ENCODE results near the gene RAI14. TPM values are rescaled to one million over a fixed set of nuclear protein-coding genes. Genes with fewer than 3 reads are reported as not detected.
A peak's percentile ranks its signal among the peaks of the same experiment; 100 is the strongest.
"Not testable (repeated sequence)": the region's sequence is repeated elsewhere in the genome, so short reads cannot be mapped to it uniquely, and the experiment has no call there.

RAI14 gene
- total RNA-seq, 1 experiment from 2014 or later: 133 TPM

DNA sequence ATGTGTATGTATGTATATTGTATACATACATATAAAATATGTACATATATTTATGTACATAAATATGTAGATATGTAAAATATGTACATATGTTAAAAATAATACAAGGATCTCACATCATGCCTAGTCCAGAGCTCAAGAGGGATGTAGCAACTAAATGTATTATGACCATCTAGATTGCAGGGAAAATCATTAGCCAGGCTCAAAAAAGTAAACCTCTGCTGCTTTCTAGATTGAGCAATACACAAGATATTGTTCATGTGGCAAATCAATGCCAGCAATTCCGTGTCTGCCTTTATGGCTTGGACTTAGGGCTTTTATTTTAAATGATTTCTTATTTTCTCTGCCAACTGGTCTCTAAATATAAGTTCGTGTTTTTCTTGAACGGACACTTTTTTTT, 65.2 kb downstream of the RAI14 start:
- CTCF ChIA-PET: interaction anchor here (0.5 kb wide), 1 partner anchor 15 kb away, joined by 4 read pairs; no protein-coding TSS in a partner anchor
- H3F3A ChIP-seq (ENCODE audit: insufficient read depth, low read depth): peaks cover 57% of the 10 kb centered on the region
- POLR2A ChIA-PET (ENCODE audit: unreplicated experiment): interaction anchor here (0.6 kb wide), 1 partner anchor 116 kb away, joined by 3 read pairs; no protein-coding TSS in a partner anchor

DNA sequence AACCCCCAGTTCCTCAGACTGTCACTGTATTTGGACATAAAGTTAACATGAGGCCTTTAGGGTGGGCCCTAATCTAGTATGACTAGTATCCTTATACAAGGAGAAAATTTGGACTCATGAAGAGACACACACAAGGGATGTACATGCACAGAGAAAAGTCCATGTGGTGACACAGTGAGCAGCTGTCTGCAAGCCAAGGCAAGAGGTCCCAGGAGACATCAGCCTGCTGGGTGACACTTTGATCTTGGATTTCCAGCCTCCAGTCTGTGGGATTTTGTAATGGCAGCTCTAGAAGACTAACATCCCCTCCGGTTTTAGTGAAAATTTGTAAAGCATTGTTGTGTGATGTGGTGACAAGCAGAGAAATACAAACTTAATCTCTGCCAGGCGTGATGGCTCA, 66.1 kb downstream of the RAI14 start:
- CTCF ChIA-PET: interaction anchor here (0.6 kb wide), 1 partner anchor 200 kb away, joined by 14 read pairs; no protein-coding TSS in a partner anchor
- BruUV-seq (replicated peaks): no TSS peak
- intact Hi-C loops (cut with micrococcal nuclease; ENCODE audit: unreplicated experiment): no loop called here
- POLR2A ChIA-PET (ENCODE audit: unreplicated experiment): no interaction called here
- H3K9me2 ChIP-seq (ENCODE audit: insufficient read depth): no peaks in the 10 kb centered on the region
- no peak overlapping the region for H2AFZ ChIP-seq
- H3K4me1 ChIP-seq (replicated peaks; ENCODE audit: insufficient read depth): peaks cover 27% of the 10 kb centered on the region
- no peaks in the 10 kb centered on the region for H4K20me1 ChIP-seq (ENCODE audit: insufficient read depth)
- TF ChIP-seq, protein P1, sequence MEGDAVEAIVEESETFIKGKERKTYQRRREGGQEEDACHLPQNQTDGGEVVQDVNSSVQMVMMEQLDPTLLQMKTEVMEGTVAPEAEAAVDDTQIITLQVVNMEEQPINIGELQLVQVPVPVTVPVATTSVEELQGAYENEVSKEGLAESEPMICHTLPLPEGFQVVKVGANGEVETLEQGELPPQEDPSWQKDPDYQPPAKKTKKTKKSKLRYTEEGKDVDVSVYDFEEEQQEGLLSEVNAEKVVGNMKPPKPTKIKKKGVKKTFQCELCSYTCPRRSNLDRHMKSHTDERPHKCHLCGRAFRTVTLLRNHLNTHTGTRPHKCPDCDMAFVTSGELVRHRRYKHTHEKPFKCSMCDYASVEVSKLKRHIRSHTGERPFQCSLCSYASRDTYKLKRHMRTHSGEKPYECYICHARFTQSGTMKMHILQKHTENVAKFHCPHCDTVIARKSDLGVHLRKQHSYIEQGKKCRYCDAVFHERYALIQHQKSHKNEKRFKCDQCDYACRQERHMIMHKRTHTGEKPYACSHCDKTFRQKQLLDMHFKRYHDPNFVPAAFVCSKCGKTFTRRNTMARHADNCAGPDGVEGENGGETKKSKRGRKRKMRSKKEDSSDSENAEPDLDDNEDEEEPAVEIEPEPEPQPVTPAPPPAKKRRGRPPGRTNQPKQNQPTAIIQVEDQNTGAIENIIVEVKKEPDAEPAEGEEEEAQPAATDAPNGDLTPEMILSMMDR (conservative IDR thresholded peaks at IDR 0.05): no peak
- TF ChIP-seq EZH2 (IDR thresholded peaks at IDR 0.05; ENCODE audit: low read depth): no peak
- H3K79me2 ChIP-seq (ENCODE audit: low read depth): peaks cover 89% of the 10 kb centered on the region
- no peak overlapping the region for H3K4me3 ChIP-seq
- peaks cover 10% of the 10 kb centered on the region; the same call in 1 of the 2 replicates for H3K9me3 ChIP-seq (ENCODE audit: insufficient read depth, low read depth)
- H3K4me2 ChIP-seq: no peak overlapping the region
- H3K27me3 ChIP-seq (ENCODE audit: insufficient read depth, low read depth): no peaks in the 10 kb centered on the region
- no peak for DNase-seq
- H3K36me3 ChIP-seq (ENCODE audit: low read depth): peaks cover 64% of the 10 kb centered on the region
- H3K27ac ChIP-seq: no peak overlapping the region
- H3F3A ChIP-seq (ENCODE audit: insufficient read depth, low read depth): peaks cover 54% of the 10 kb centered on the region

More for the DNA sequence above, 65.2 kb downstream of the RAI14 start:
- peaks cover 35% of the 10 kb centered on the region for H3K4me1 ChIP-seq (replicated peaks; ENCODE audit: insufficient read depth)
- H3K79me2 ChIP-seq (ENCODE audit: low read depth): peaks cover 88% of the 10 kb centered on the region
- no peaks in the 10 kb centered on the region for H3K27me3 ChIP-seq (ENCODE audit: insufficient read depth, low read depth)
- H3K4me2 ChIP-seq: no peak overlapping the region
- H3K9me3 ChIP-seq (ENCODE audit: insufficient read depth, low read depth): peaks cover 2% of the 10 kb centered on the region; the same call in 1 of the 2 replicates
- no peak for TF ChIP-seq EZH2 (IDR thresholded peaks at IDR 0.05; ENCODE audit: low read depth)
- TF ChIP-seq, protein P1 (conservative IDR thresholded peaks at IDR 0.05): no peak
- H2AFZ ChIP-seq: no peak overlapping the region
- H3K36me3 ChIP-seq (ENCODE audit: low read depth): peaks cover 58% of the 10 kb centered on the region
- no peak overlapping the region for H3K27ac ChIP-seq
- no peaks in the 10 kb centered on the region for H3K9me2 ChIP-seq (ENCODE audit: insufficient read depth)
- no peak overlapping the region for H3K4me3 ChIP-seq
- BruUV-seq (replicated peaks): no TSS peak
- H4K20me1 ChIP-seq (ENCODE audit: insufficient read depth): no peaks in the 10 kb centered on the region
- intact Hi-C loops (cut with micrococcal nuclease; ENCODE audit: unreplicated experiment): no loop called here
- DNase-seq: no peak

DNA sequence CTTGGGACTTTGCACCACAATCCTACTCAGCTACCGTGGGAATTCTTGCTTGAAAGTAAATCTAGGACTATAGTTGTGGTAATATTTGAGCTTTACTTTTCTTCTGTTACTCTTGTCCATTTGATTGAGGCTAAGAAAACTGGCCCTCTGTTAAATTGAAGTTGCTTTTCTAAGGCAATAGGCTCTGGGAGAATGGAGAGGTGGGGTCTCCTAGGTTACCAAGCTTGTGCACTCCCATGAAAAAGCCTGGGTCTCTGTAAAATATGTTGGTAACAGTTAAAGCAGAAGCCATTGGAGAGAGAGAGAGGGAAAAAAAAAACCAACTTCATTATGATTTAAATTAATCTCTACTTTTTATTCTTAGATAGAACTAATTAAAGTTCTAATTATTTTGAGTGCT, 68.6 kb downstream of the RAI14 start:
- CTCF ChIA-PET: no interaction called here
- no TSS peak for BruUV-seq (replicated peaks)
- Histone ChIP-seq H3F3A (ENCODE audit: insufficient read depth, low read depth) (peaks cover 35% of the 10 kb centered on the region), H3K36me3 (ENCODE audit: low read depth) (peaks cover 57% of the 10 kb centered on the region), H3K4me2 (no peak overlapping the region), H3K79me2 (ENCODE audit: low read depth) (peaks cover 96% of the 10 kb centered on the region), H3K4me3 (no peak overlapping the region), H3K27ac (peak overlapping the region; percentile 20; the same call in 1 of the 2 replicates), H2AFZ (no peak overlapping the region), H3K4me1 (replicated peaks; ENCODE audit: insufficient read depth) (peaks cover 3% of the 10 kb centered on the region), H3K9me3 (ENCODE audit: insufficient read depth, low read depth) (peaks cover 14% of the 10 kb centered on the region; the same call in 1 of the 2 replicates), H3K9me2 (ENCODE audit: insufficient read depth) (no peaks in the 10 kb centered on the region), H4K20me1 (ENCODE audit: insufficient read depth) (no peaks in the 10 kb centered on the region), H3K27me3 (ENCODE audit: insufficient read depth, low read depth) (no peaks in the 10 kb centered on the region)
- no peak for TF ChIP-seq EZH2 (IDR thresholded peaks at IDR 0.05; ENCODE audit: low read depth)
- TF ChIP-seq, protein P1 (conservative IDR thresholded peaks at IDR 0.05): no peak
- intact Hi-C loops (cut with micrococcal nuclease; ENCODE audit: unreplicated experiment): no loop called here
- POLR2A ChIA-PET (ENCODE audit: unreplicated experiment): no interaction called here
- no peak for DNase-seq

DNA sequence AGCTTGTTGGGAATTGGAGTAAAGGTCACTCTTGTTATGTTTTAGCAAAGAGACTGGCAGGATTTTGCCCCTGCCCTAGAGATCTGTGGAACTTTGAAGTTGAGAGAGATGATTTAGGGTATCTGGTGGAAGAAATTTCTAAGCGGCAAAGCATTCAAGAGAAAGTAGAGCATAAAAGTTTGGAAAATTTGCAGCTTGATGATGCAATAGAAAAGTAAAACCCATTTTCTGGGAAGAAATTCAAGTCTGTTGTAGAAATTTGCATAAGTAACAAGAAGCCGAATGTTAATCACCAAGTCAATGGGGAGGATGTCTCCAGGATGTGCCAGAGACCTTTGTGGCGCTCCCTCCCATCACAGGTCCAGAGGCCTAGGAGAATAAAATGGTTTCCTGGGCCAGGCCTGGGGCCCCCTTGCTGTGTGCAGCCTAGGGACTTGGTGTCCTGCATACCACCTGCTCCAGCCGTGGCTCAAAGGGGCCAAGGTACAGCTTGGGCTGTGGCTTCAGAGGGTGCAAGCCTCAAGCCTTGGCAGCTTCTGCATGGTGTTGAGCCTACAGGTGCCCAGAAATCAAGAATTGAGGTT, 71.1 kb downstream of the RAI14 start:
- intact Hi-C loops (cut with micrococcal nuclease; ENCODE audit: unreplicated experiment): not testable (repeated sequence)

More for the DNA sequence above, 71.1 kb downstream of the RAI14 start:
- H4K20me1 ChIP-seq (ENCODE audit: insufficient read depth); H2AFZ ChIP-seq; DNase-seq; H3K4me1 ChIP-seq (replicated peaks; ENCODE audit: insufficient read depth); H3K9me2 ChIP-seq (ENCODE audit: insufficient read depth); H3K4me3 ChIP-seq; H3K27me3 ChIP-seq (ENCODE audit: insufficient read depth, low read depth); BruUV-seq (replicated peaks); CTCF ChIA-PET; H3K27ac ChIP-seq; H3K4me2 ChIP-seq: not testable (repeated sequence)
- Histone ChIP-seq H3K79me2 (ENCODE audit: low read depth) (peaks cover 96% of the 10 kb centered on the region), H3K36me3 (ENCODE audit: low read depth) (peaks cover 49% of the 10 kb centered on the region), H3F3A (ENCODE audit: insufficient read depth, low read depth) (peaks cover 29% of the 10 kb centered on the region), H3K9me3 (ENCODE audit: insufficient read depth, low read depth) (peaks cover 14% of the 10 kb centered on the region; the same call in 1 of the 2 replicates)
- POLR2A ChIA-PET (ENCODE audit: unreplicated experiment): interaction anchor here (0.5 to 0.6 kb wide), 2 partner anchors 9 to 239 kb away, joined by 4 to 8 read pairs; no protein-coding TSS in a partner anchor
